Panc1 (cell line): Measurements from ENCODE around the gene DDC. TPM values are rescaled to one million over a fixed set of nuclear protein-coding genes. Genes with fewer than 3 reads are reported as not detected.

Experiments
- ATAC-seq: fragments of 200-7000 bp; cut with Tn5 transposase; 2 replicates; pipeline ENCODE4 v1.9.1; 2020; ENCODE audit warnings: mild to moderate bottlenecking, moderate library complexity
- BruUV-seq: library from RNA; stranded (reverse); fragments of 400-500 nt; replicated peaks from 2 replicates; lab custom pipeline; 2021; lab: Mats Ljungman, UMichigan
- CTCF ChIA-PET: fragments of 300-600 bp; sonication (Branson Sonifier 250); formaldehyde crosslinking; loops from one replicate; lab custom pipeline; 2022; ENCODE audit warnings: antibody characterized with exemption; lab: Charles Lee
- POLR2A ChIA-PET: fragments of 300-600 bp; sonication (Branson Sonifier 250); formaldehyde crosslinking; loops from one replicate; lab custom pipeline; 2022; ENCODE audit warnings: antibody characterized with exemption; lab: Charles Lee
- DNase-seq: peaks from one replicate; pipeline ENCODE4 v3.0.0-alpha.2; 2010; ENCODE audit warnings: low read depth, low spot score
- H3K27ac ChIP-seq: 2 replicates; pipeline ENCODE4 v1.5.1; 2011; ENCODE audit warnings: mild to moderate bottlenecking, low read length, inconsistent platforms
- H3K27me3 ChIP-seq: fragments of 200-500 bp; sonication (Bioruptor generic); 2 replicates; pipeline ENCODE4 v1.6.0; 2014; ENCODE audit warnings: low read length, inconsistent platforms; ENCODE audit not compliant: control insufficient read depth, insufficient read depth
- H3K36me3 ChIP-seq: fragments of 200-500 bp; sonication (Bioruptor generic); 2 replicates; pipeline ENCODE4 v1.5.1; 2014; ENCODE audit warnings: inconsistent platforms, mild to moderate bottlenecking, low read length, moderate library complexity; ENCODE audit not compliant: control insufficient read depth, insufficient read depth
- H3K4me1 ChIP-seq: 2 replicates; pipeline ENCODE4 v1.5.1; 2011; ENCODE audit warnings: inconsistent platforms, mild to moderate bottlenecking, low read length, moderate library complexity; ENCODE audit not compliant: control insufficient read depth, insufficient read depth
- H3K4me3 ChIP-seq, 2 experiments: 2 replicates each; pipeline ENCODE4 v1.5.1; 2011 to 2012; ENCODE audit warnings: low read depth in 2 of 2, low read length in 2 of 2, mild to moderate bottlenecking in 2 of 2, inconsistent platforms in 1 of 2, moderate library complexity in 1 of 2
- H3K9me3 ChIP-seq: fragments of 200-500 bp; sonication (Bioruptor generic); 2 replicates; pipeline ENCODE4 v1.5.1; 2014; ENCODE audit warnings: low read depth, mild to moderate bottlenecking, inconsistent platforms, low read length, moderate library complexity; ENCODE audit not compliant: control insufficient read depth, insufficient read depth
- CTCF ChIP-seq: fragments of 450-650 bp; IDR thresholded peaks from 2 replicates; pipeline ENCODE4 v1.5.1; 2017; ENCODE audit warnings: mild to moderate bottlenecking
- POLR2AphosphoS5 ChIP-seq: IDR thresholded peaks from 2 replicates; pipeline ENCODE4 v1.6.1; 2012; ENCODE audit warnings: mild to moderate bottlenecking, low read depth, low read length, moderate library complexity
- SIN3A ChIP-seq: IDR thresholded peaks from 2 replicates; pipeline ENCODE4 v1.6.1; 2012; ENCODE audit warnings: low read depth, mild to moderate bottlenecking, low read length, moderate library complexity, borderline replicate concordance; ENCODE audit not compliant: insufficient read depth
- TCF7L2 ChIP-seq: IDR thresholded peaks from 2 replicates; pipeline ENCODE4 v1.6.1; 2011; ENCODE audit warnings: mild to moderate bottlenecking, low read depth, low read length, inconsistent platforms
- in situ Hi-C: cut with HindIII; loops from 2 replicates; pipeline ENCODE4 v1.10.0; 2016; ENCODE audit warnings: low sequenced_read_pairs, low pct_unique_long_range_greater_than_20kb
- intact Hi-C: fragments of 100-400 bp; cut with micrococcal nuclease; formaldehyde crosslinking; loops from one replicate; pipeline ENCODE4 v1.10.0; 2022; ENCODE audit not compliant: unreplicated experiment
- total RNA-seq: library from RNA; stranded (reverse); gene quantifications from one replicate; pipeline ENCODE4 v1.2.1, GENCODE V29; 2021; ENCODE audit not compliant: unreplicated experiment
- TF ChIP-seq, protein P1 (sequence below), 2 experiments: IDR thresholded peaks; 2 replicates each; pipeline ENCODE4 v1.6.1; 2011 to 2012; ENCODE audit warnings: low read depth in 2 of 2, control low read depth in 1 of 2, low read length in 1 of 2, mild to moderate bottlenecking in 1 of 2, moderate library complexity in 1 of 2; ENCODE audit not compliant: insufficient read depth in 1 of 2

Gene DDC
- total RNA-seq, 1 experiment from 2014 or later = not detected

DNA sequence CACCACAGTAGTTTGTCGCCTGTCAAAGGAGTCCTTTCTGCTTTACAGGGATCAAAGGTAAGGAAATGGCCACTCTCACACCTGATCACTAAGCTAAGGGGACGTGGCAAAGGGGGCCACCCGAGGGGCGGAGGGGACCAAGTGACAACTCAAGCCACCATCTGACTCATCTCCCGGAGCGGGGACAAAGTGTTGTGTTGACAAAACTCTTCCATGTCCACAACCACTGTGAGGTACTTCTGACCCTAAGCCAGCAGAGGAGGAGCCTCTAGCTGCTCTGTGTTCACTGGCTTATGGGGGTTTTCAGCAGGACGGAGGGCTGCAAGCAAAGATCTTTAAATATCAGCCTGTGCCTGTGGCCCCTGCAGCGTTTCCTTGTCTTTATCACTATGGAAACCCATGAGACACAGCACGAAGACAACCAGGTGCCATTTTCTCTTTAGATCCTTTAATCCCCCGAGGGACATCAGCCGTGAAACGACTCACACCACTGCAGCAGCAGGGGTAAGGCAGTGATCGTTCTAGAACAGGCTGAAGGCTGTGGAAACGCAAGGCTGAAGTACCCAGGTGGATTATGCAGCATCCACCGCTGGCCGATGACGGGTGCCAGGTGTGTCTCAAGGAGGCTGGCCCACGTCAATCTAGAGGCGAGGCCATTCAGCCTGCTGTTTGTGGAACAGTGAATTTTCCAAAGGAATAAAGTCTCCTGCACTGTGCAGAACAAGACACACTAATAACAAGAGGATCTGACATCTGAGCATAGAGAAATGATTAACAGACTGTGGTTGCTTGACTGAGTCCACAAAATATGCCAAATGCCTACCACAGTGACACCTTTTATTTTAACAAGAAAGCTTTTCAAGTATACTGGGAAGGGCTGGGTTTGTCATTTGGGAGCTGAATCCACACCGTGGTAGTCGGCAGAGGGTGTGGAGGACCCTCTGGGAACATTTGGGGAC is 26.6 kb upstream of the DDC start:
- CTCF ChIA-PET = no interaction called here
- Histone ChIP-seq H3K27ac (no peak overlapping the region), H3K27me3 (no peaks in the 10 kb centered on the region), H3K36me3 (no peaks in the 10 kb centered on the region), H3K9me3 (no peaks in the 10 kb centered on the region), H3K4me1 (no peaks in the 10 kb centered on the region), H3K4me3 (no peak overlapping the region)
- BruUV-seq = no TSS peak
- intact Hi-C loops (no loop called here), in situ Hi-C loops (no loop called here)
- DNase-seq = no peak
- POLR2A ChIA-PET = no interaction called here
- TF ChIP-seq SIN3A (no peak), CTCF (no peak), POLR2AphosphoS5 (no peak), TCF7L2 (no peak)
- TF ChIP-seq, protein P1, sequence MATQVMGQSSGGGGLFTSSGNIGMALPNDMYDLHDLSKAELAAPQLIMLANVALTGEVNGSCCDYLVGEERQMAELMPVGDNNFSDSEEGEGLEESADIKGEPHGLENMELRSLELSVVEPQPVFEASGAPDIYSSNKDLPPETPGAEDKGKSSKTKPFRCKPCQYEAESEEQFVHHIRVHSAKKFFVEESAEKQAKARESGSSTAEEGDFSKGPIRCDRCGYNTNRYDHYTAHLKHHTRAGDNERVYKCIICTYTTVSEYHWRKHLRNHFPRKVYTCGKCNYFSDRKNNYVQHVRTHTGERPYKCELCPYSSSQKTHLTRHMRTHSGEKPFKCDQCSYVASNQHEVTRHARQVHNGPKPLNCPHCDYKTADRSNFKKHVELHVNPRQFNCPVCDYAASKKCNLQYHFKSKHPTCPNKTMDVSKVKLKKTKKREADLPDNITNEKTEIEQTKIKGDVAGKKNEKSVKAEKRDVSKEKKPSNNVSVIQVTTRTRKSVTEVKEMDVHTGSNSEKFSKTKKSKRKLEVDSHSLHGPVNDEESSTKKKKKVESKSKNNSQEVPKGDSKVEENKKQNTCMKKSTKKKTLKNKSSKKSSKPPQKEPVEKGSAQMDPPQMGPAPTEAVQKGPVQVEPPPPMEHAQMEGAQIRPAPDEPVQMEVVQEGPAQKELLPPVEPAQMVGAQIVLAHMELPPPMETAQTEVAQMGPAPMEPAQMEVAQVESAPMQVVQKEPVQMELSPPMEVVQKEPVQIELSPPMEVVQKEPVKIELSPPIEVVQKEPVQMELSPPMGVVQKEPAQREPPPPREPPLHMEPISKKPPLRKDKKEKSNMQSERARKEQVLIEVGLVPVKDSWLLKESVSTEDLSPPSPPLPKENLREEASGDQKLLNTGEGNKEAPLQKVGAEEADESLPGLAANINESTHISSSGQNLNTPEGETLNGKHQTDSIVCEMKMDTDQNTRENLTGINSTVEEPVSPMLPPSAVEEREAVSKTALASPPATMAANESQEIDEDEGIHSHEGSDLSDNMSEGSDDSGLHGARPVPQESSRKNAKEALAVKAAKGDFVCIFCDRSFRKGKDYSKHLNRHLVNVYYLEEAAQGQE (IDR thresholded peaks at IDR 0.05; ENCODE audit: insufficient read depth in 1 of 2, low read depth in 2 of 2, low read length in 1 of 2) = no peak
- ATAC-seq = no peak

GRCh38 chr7:50591098-50591479 is 25.9 kb upstream of the DDC start:
- ChIA-PET POLR2A (no interaction called here), CTCF (no interaction called here)
- Histone ChIP-seq H3K27me3 (no peaks in the 10 kb centered on the region), H3K9me3 (no peaks in the 10 kb centered on the region), H3K27ac (no peak overlapping the region), H3K36me3 (no peaks in the 10 kb centered on the region), H3K4me3 (no peak overlapping the region), H3K4me1 (no peaks in the 10 kb centered on the region)
- ATAC-seq (no peak), DNase-seq (no peak)
- no TSS peak for BruUV-seq
- TF ChIP-seq TCF7L2 = no peak
- TF ChIP-seq SIN3A = no peak
- TF ChIP-seq CTCF = no peak
- TF ChIP-seq, protein P1 (IDR thresholded peaks at IDR 0.05; ENCODE audit: insufficient read depth in 1 of 2, low read depth in 2 of 2, low read length in 1 of 2) = no peak
- TF ChIP-seq POLR2AphosphoS5 = no peak
- intact Hi-C loops = no loop called here
- in situ Hi-C loops = no loop called here
